SW 1271 (cell line): Measurements from ENCODE around the gene ABCB9.

Experiments used
- DNase-seq, 2 experiments: peaks; one replicate each; lab custom pipeline; 2025; lab: John Stamatoyannopoulos, UW

ABCB9 gene

GRCh38 chr12:122981587-122982476 lies 15.6 kb upstream of the ABCB9 start:
- no peak for DNase-seq

DNA sequence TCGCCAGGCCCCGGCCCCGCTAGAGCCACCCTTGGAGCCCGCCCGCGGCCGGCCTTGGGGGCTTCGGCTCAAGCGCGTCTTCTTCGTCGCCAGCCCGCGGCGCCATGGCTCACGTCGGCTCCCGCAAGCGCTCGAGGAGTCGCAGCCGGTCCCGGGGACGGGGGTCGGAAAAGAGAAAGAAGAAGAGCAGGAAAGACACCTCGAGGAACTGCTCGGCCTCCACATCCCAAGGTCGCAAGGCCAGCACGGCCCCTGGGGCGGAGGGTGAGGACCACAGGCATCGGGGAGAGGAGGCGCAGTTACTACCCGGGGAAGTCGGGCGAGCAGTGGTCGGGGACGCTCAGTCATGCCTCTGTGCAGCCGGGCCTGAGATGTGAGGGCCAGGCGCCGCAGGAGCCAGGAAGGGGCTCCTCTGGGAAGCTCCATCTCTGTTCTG lies 14.8 kb upstream of the ABCB9 start:
- no peak for DNase-seq

DNA sequence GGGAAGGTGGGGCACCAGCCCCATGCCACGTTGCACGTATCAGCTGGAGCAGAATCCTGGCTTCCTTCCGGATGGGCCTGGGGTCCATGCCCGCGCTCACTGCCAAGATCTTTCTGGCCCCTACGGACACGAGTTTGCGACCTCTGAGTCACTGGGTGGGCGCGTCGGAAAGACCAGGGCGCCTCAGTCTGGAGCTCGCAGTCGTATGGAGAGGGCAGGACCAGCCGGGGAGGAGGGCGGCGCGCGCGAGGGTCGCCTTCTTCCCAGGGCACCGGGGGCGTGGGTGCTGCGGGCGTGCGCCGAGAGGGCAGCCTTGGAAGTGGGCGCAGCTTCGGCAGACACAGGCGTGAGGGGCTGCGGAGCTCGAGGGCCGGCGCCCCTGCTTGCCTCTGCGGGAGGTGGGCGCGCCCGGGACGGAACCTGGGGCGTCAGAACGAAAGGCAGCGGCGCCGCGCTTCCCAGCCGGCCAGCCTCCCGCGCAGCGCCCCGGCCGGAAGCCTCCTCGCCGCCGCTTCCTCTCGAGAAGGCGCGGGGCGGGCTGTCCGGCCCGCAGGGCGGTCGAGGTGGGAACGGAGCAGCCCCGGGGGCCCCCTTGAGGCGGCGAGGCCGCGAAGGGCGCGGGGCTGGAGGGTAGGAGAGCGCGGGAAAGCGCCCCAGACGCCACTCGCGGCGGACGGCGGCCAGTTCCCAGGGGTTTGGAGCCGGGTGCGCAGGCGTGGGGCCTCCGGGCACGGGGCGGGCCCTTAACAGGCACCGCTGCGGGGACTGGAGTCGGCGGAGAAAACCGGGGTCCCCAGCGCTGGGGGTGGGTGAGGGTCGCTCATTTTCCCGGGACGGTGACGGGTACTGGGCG lies 14.1 kb upstream of the ABCB9 start, which contains the start of gene ARL6IP4:
ARL6IP4 (plus strand) TSS at position 499 of the 853 bp plus-strand sequence. CDS start 459 bp downstream, outside the sequence.
- peak in 1 of 2 experiments; percentile 36 for DNase-seq

GRCh38 chr12:122979908-122980182 lies 13.6 kb upstream of the ABCB9 start:
- no peak for DNase-seq

- DNase-seq, result no peak
Observed at GRCh38 chr12:122979001-122979907, 13.0 kb upstream of the ABCB9 start.

GRCh38 chr12:122978507-122978955 lies 12.3 kb upstream of the ABCB9 start:
- DNase-seq, result no peak

GRCh38 chr12:122977655-122978392 lies 11.6 kb upstream of the ABCB9 start:
- no peak for DNase-seq

- no peak for DNase-seq
Observed at GRCh38 chr12:122977153-122977552, 10.9 kb upstream of the ABCB9 start.

DNA sequence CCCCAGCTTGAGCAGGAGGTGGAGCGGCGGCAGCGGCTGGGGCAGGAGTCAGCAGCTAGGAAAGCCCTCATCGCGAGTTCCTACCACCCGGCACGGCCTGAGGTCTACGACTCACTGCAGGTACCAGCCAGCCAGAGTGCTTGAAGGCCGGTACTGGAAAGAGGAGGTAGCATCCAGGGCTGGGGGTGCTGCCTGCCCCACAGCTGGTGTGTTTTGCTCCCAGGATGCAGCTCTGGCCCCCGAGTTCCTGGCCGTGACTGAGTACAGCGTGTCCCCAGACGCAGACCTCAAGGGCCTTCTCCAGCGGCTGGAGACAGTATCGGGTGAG lies 10.3 kb upstream of the ABCB9 start:
- DNase-seq, result no peak

DNA sequence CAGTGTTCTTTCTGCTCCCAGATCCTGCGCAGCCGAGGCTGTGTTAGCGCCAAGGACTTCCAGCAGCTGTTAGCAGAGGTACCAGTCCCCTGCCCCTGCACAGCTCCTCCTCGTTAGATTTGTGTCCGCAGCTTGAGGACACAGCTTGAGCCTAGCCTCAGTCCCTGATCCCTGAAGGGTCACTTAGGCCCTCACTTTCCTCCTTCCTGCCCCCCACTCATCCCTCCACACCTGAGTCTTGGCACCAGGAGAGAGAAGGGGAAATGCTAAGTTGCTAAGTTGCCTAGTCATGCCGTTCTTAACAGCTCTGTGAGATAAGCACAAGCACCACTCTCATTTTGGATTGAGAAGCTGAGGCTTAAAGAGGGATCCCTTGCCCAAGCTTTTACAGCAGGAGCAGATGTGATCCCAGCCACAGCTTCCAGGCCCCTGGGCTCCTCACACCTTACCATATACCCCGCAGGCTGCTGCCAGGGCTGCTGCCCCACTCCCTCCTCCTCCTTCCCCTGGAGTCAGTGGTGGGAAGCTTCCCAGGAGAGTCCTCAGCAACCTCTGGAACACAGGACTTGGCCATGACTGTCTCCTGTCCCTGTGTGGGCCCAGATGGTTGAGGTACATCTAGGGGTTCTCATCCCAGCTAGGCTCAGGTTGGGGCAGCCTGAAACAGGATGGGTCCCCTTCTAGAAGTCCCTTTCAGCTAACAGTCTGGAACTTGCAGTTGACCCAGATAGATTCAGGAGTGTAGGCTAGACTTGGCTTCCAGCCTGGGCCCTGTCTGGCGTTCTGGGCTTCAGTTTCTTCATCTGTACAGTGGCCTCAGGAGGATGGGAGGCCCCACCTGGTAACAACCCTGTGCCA lies 9.8 kb upstream of the ABCB9 start:
- DNase-seq, result no peak

DNA sequence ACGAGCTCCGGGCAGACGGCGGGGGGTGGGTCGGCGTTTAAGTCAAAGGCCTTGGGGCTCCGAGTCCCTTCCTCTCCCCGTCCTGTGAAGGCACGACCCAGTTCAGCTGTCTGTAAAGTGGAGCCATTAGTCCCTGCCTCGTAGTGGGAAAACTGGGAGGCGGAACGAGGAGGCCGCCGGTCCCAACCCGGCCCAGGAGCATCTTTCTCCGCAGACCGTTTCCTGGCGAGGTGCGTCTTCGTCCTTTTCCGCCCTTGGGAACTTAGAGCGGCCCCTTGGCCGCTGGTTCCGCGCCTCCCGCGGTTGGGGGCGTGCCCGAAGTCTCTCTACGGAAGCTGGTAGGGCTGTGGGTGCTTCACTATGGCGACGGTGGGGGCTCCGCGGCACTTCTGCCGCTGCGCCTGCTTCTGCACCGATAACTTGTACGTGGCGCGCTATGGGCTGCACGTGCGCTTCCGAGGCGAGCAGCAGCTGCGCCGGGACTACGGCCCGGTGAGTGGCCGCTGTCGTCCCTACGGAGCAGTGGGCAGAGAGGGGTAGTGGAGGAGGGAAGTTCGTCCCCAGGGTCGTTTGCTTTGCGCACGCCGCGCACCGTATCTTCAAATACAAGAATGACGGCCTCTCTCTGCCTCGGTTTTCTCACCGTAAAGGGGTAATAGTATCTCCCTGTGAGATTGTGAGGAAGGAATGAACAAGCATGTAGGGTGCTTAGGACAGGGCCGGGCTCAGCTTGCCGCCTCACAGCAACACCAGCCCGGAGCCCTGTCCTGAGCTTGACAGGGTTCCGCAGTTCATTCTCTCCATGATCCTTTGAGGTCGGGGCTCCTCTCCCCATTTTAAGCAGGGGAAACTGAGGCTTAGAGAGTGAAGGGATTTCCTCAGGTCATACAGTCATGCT lies 8.9 kb upstream of the ABCB9 start, which contains the start of gene OGFOD2:
OGFOD2 (plus strand) TSS at position 353 of the 898 bp plus-strand sequence; CDS start at position 361, 8 bp downstream.
- peak; percentile 68 to 89 for DNase-seq

DNA sequence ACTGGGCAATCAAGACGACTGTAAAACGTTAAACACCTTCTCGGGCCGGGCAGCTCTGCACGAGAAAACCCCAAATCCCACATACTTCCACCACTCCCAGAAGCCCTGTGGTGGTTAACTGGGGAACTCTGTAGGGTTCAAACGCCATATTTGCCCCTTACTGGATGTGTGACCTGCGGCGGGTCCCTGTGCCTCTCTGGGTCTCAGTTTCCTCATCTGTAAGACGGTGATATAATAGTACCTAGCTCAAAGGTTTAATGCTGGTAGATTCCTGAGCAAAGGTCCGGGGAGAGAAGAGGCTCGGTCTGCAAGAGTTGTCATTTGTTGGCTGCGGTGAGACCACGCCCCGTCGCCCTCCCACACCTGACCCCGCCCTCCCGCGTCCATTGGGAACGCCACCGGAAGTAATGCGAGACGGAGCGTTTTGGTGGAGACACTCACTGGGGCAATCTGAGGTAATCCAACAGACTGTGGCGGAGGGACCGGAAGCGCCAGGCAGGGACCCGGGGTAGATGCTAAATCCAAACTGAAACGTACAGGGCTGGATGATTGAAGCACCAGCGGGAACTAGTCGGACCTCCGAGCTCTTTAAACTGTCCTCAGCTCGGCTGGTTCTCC lies 8.1 kb upstream of the ABCB9 start:
- peak; percentile 96 to 97 for DNase-seq

- no peak for DNase-seq
Observed at GRCh38 chr12:122969676-122970075, 3.4 kb upstream of the ABCB9 start.

- DNase-seq, result no peak
Observed at GRCh38 chr12:122968104-122968503, 1.8 kb upstream of the ABCB9 start.

GRCh38 chr12:122966743-122967550 lies 684 bp upstream of the ABCB9 start:
- DNase-seq, result no peak

DNA sequence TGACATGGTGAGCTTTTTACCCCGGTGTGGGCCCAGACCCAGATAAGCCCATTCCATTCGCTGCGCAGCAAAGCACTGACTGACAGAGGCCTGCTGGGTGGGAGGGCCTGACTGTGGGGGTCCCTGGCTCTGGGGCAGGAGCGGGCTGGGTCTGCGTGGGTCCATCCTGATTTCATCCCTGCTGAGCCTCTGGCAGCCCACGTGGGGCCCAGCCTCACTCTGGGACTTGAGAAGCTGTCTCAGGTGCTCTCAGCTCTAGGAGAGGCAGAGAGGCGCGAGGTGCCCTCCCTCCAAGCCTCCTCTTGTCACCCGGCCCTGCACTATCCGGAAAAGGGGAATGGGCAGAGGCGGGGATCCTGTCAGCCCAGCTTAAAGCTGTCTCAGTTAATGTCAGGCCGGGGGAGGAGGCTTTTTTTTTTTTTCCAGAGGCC lies 927 bp downstream of the ABCB9 start:
- no peak for DNase-seq

DNA sequence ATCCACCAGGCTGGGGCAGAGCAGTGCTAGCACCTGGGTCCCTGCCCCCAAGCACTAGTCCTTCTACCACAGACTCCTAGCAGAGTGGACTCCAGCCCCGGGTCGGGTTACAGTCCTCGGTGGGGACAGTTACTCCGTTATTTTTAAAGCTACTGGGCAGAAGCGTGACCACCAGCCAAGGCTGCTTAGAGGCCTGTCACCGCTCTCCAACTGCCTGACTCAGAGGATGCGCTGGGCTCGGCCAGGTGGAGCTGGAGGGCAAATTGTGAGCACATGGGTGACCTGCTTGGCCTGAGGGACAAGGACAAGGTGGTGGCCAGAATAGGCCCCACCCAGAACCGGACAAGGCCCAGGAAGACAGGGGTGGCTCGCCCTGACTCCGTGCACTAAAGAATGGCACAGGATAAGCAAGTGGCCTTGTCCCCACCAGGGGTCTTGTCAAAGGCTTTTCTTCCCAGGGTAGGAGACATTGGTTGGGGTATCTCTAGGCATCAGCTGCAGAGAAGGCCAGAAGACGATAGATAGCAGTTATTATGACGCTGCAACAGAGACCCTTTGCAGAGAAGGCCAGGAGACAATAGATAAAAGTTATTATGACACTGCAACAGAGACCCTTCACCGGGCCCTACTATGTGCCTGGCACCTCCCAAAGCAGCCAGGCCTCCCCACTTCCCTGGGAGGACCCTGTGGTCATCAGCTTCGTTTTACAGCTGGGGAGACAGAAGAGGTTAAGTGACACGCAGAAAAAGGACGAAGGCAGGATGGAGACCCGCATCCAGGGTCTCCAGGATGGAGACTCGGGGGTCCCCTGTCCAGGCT lies 1.6 kb downstream of the ABCB9 start:
- no peak for DNase-seq
